ENCODE data around the gene MEIOB. TPM values are rescaled to one million over a fixed set of nuclear protein-coding genes. Genes with fewer than 3 reads are reported as not detected.

Gene MEIOB
- total and polyA plus RNA-seq, 8 donors = 0.13 TPM; not detected in 7

DNA sequence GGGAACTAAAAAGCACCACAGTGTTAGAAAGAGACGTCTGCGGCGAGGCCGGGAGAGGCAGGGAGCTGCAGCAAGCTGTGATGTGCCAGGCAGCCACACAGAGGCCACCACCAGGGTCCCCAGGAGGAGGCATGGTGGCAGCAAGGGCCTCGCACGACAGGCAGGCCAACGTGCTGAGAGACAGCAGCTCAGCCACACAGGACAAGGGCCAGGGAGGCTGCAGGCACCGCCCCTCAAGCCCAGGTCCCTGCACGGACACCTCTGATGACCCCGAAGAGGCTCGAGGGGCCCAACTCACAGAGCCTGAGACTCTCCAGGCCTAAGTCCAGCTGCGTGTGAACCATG is 51.0 kb downstream of the MEIOB start:
- H3K36me3 ChIP-seq = peaks cover 29 to 72% (median 71%) of the 10 kb centered on the region in 4 donors
- intact Hi-C loops (cut with DNase I; ENCODE audit: low total_unique reads) = no loop called here
- H3K27ac ChIP-seq = no peak overlapping the region
- no peaks in the 10 kb centered on the region for H3K9me3 ChIP-seq
- H3K27me3 ChIP-seq = no peaks in the 10 kb centered on the region
- no peak for DNase-seq
- H3K4me1 ChIP-seq = peaks cover 10 to 27% (median 24%) of the 10 kb centered on the region in 4 donors
- TF ChIP-seq EP300 (IDR thresholded peaks at IDR 0.05) (no peak), POLR2AphosphoS5 (IDR thresholded peaks at IDR 0.05) (no peak), POLR2A (IDR thresholded peaks at IDR 0.05) (no peak)
- TF ChIP-seq, protein P1, sequence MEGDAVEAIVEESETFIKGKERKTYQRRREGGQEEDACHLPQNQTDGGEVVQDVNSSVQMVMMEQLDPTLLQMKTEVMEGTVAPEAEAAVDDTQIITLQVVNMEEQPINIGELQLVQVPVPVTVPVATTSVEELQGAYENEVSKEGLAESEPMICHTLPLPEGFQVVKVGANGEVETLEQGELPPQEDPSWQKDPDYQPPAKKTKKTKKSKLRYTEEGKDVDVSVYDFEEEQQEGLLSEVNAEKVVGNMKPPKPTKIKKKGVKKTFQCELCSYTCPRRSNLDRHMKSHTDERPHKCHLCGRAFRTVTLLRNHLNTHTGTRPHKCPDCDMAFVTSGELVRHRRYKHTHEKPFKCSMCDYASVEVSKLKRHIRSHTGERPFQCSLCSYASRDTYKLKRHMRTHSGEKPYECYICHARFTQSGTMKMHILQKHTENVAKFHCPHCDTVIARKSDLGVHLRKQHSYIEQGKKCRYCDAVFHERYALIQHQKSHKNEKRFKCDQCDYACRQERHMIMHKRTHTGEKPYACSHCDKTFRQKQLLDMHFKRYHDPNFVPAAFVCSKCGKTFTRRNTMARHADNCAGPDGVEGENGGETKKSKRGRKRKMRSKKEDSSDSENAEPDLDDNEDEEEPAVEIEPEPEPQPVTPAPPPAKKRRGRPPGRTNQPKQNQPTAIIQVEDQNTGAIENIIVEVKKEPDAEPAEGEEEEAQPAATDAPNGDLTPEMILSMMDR (IDR thresholded peaks at IDR 0.05) = no peak
- WGBS, 5 donors = 87 to 94% (median 91%) methylated on average over 7 to 12 of the region's 12 CpGs
- H3K4me3 ChIP-seq = no peak overlapping the region

DNA sequence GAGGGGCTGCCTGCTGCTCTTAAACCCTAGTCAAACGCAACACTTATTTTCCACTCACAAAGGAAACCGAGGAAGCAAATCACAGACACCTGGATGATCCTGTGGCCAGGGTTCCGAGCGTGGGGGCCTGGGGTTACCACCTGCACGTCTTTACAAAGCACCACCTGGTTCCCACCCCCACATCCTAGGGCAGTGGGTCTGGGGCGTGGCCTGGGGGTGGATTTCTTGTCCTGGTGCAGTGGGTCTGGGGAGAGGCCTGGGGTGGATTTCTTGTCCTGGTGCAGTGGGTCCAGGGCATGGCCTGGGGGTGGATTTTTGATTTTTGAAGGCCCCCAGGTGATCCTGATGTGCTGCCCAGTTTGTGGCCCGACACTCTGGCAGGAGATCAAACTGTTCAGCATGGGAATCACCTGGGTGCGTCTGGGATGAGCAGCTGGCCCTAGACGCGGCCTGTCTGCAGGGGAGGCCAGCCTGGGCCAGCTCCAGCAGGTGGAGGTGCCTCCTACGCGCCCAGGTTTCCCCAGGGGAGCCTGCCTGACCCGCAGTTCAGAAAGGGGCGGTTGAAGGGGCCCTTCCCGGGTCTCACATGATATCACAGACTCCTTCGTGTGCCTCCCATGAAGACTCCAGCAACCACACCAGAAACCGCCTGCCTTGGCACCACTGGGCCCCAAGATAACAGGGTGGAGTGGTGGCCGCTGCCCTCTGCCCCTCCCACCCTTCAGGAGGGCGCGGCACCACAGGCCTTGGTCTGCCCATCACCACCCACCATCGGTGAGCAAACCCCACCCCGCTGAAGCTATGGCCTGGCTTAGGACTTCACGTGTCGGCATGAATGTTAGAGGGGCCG is 51.6 kb downstream of the MEIOB start:
- Histone ChIP-seq H3K9me3 (no peaks in the 10 kb centered on the region), H3K27ac (no peak overlapping the region), H3K4me1 (peaks cover 4 to 21% (median 18%) of the 10 kb centered on the region in 4 donors), H3K36me3 (peaks cover 29 to 78% (median 77%) of the 10 kb centered on the region in 4 donors), H3K27me3 (no peaks in the 10 kb centered on the region), H3K4me3 (no peak overlapping the region)
- DNase-seq = no peak
- 85 to 87% (median 85%) methylated on average over 14 to 25 of the region's 25 CpGs for WGBS, 5 donors
- TF ChIP-seq, protein P1 (IDR thresholded peaks at IDR 0.05) = no peak
- TF ChIP-seq POLR2A (IDR thresholded peaks at IDR 0.05) = no peak
- TF ChIP-seq EP300 (IDR thresholded peaks at IDR 0.05) = no peak
- no peak for TF ChIP-seq POLR2AphosphoS5 (IDR thresholded peaks at IDR 0.05)
- intact Hi-C loops (cut with DNase I; ENCODE audit: low total_unique reads) = no loop called here

DNA sequence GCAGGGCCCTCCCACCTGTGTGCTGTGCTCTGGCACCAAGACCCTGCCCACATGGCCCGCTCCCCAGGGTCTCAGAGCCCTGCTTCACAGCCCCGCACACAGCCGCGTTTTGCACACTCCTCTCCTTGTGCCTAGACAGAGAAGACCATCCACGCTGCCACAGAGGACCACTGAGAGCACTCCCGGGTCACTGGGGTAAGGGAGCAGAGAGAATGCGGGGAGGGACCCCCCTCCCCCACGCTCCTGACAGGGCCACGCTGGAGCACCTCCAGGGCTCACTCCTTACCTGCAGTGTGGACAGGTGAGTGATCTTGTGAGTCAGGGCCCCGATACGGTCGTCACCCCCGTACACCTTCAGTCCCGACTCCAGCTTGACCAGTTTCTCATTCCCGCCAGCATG is 52.4 kb downstream of the MEIOB start:
- no peak overlapping the region for H3K4me3 ChIP-seq
- 88 to 97% (median 94%) methylated on average over 9 to 15 of the region's 15 CpGs for WGBS, 5 donors
- peaks cover 0 to 14% (median 11%) of the 10 kb centered on the region in 4 donors for H3K4me1 ChIP-seq
- H3K9me3 ChIP-seq = no peaks in the 10 kb centered on the region
- no peaks in the 10 kb centered on the region for H3K27me3 ChIP-seq
- TF ChIP-seq EP300 (IDR thresholded peaks at IDR 0.05) (no peak), POLR2AphosphoS5 (IDR thresholded peaks at IDR 0.05) (no peak), POLR2A (IDR thresholded peaks at IDR 0.05) (no peak)
- TF ChIP-seq, protein P1 (IDR thresholded peaks at IDR 0.05) = no peak
- no peak overlapping the region for H3K27ac ChIP-seq
- DNase-seq = no peak
- intact Hi-C loops (cut with DNase I; ENCODE audit: low total_unique reads) = no loop called here
- peaks cover 29 to 85% (median 83%) of the 10 kb centered on the region in 4 donors for H3K36me3 ChIP-seq

DNA sequence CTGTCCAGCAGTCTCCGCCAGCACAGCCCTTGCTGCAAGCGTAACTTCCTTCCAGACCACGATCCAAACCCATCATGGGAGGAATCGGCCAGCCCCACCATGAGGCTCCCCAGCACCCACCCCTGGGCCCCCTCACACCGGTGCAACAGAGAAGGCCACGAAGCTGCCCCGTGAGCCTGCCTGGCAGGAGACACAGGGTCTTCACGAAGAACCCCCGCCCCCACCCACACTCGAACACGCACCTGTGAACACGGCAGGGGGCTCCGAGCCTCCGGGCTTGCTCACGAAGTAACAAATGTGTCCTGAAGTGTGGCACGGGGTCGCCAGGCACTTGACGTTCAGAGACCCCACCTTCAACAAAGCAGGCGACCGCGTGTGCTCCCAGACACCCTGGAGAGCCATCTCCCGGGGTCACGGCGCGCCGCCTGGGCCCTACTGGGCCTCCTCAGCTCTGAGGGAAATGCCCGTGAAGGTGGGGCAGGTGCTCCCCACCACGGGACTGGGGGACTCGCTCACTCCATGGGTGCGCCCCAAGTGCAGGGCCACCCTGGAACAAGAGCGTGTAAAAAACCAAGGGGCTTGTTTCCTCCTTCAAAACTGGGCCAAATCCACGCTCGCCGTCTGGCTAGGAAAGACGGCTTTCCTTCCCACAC is 53.0 kb downstream of the MEIOB start:
- Histone ChIP-seq H3K9me3 (no peaks in the 10 kb centered on the region), H3K36me3 (peaks cover 29 to 91% (median 87%) of the 10 kb centered on the region in 4 donors), H3K4me1 (peaks cover 0 to 8% (median 5%) of the 10 kb centered on the region in 4 donors), H3K27ac (no peak overlapping the region), H3K4me3 (no peak overlapping the region), H3K27me3 (no peaks in the 10 kb centered on the region)
- WGBS, 5 donors = 92 to 96% (median 95%) methylated on average over 35 of the region's 35 CpGs
- intact Hi-C loops (cut with DNase I; ENCODE audit: low total_unique reads) = no loop called here
- TF ChIP-seq POLR2AphosphoS5 (IDR thresholded peaks at IDR 0.05) (no peak), POLR2A (IDR thresholded peaks at IDR 0.05) (no peak), EP300 (IDR thresholded peaks at IDR 0.05) (no peak)
- TF ChIP-seq, protein P1 (IDR thresholded peaks at IDR 0.05) = no peak
- no peak for DNase-seq

Measured in stomach (tissue), 9 donors.